Erythroblast (primary cell): ENCODE results near the gene LRRC73.

Experiments
- GATA1 ChIP-seq: IDR thresholded peaks from 2 replicates; pipeline ENCODE4 v1.6.1; 2011; ENCODE audit warnings: low read depth, mild to moderate bottlenecking, control low read depth, low read length, moderate library complexity
- POLR2A ChIP-seq: IDR thresholded peaks from 2 replicates; pipeline ENCODE4 v1.6.1; 2011; ENCODE audit warnings: mild to moderate bottlenecking, low read length

DNA sequence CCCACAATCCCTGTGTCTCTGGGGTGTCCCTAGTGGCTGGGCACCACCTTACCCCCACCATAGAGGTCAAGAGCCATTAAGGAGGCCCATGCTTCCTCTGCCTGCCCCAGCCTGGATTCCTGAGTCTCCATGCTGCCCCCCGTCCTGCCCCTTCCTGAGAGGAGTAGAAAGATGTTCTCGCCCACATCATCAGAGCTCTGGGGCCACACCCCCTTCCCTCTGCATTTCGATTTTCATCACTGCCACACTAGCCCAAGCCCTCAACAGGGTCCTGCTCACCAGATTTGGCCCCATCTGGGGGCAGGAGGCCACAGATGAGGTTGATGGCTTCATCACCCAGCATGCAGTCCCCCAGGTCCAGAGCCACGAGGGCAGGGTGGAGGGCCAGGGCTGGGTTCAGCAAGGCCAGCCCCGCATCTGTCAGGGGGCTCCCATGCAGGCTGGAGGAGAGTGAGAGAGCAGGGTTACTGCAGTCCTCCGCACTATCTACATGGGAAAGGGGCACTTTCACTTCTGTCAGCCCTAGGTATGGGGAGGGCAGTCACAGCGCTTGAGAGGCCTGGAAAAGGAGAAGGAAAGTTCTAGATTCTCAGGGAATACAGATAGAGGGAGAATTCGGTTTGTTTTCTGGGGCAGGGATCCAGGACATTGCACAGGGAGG is 1.5 kb downstream of the LRRC73 start:
- no peak for TF ChIP-seq POLR2A
- no peak for TF ChIP-seq GATA1
